OCI-LY1 (cell line): Measurements from ENCODE around the gene CCDC88B.

Source experiments
- H2AFZ ChIP-seq: fragments of 200-600 bp; sonication (generic), shearing (Covaris generic); 2 replicates; pipeline ENCODE4 v1.6.0; 2014; ENCODE audit warnings: antibody characterized with exemption, mild to moderate bottlenecking, low read length
- H3F3A ChIP-seq: fragments of 200-600 bp; sonication (generic), shearing (Covaris generic); 2 replicates; pipeline ENCODE4 v1.6.0; 2014; ENCODE audit warnings: mild to moderate bottlenecking, antibody characterized with exemption, low read length, moderate library complexity; ENCODE audit not compliant: insufficient read depth
- H3K27ac ChIP-seq: fragments of 200-600 bp; sonication (generic); 2 replicates; pipeline ENCODE4 v1.5.1; 2014; ENCODE audit warnings: low read length, mixed run types, mild to moderate bottlenecking, low read depth; ENCODE audit not compliant: poor library complexity, severe bottlenecking
- H3K27me3 ChIP-seq: fragments of 200-600 bp; sonication (generic); 2 replicates; pipeline ENCODE4 v1.6.0; 2014; ENCODE audit warnings: antibody characterized with exemption, mild to moderate bottlenecking, low read length, moderate library complexity; ENCODE audit not compliant: insufficient read depth
- H3K36me3 ChIP-seq: fragments of 200-600 bp; sonication (generic); 2 replicates; pipeline ENCODE4 v1.6.1; 2014; ENCODE audit warnings: mild to moderate bottlenecking, antibody characterized with exemption, low read length, moderate library complexity, mixed read lengths; ENCODE audit not compliant: insufficient read depth
- H3K4me1 ChIP-seq: fragments of 200-600 bp; sonication (generic); 2 replicates; pipeline ENCODE4 v1.5.1; 2014; ENCODE audit warnings: mild to moderate bottlenecking, low read length, moderate library complexity; ENCODE audit not compliant: insufficient read depth, severe bottlenecking
- H3K4me2 ChIP-seq: fragments of 200-600 bp; sonication (generic), shearing (Covaris generic); 2 replicates; pipeline ENCODE4 v1.6.1; 2014; ENCODE audit warnings: low read length
- H3K4me3 ChIP-seq: fragments of 200-600 bp; sonication (generic); 2 replicates; pipeline ENCODE4 v1.5.1; 2014; ENCODE audit warnings: low read length, low read depth, mild to moderate bottlenecking, mixed read lengths; ENCODE audit not compliant: poor library complexity, severe bottlenecking
- H3K79me2 ChIP-seq: fragments of 200-600 bp; shearing (Covaris generic); 2 replicates; pipeline ENCODE4 v1.6.1; 2016; ENCODE audit warnings: mixed run types, low read length, mixed read lengths; ENCODE audit not compliant: insufficient read depth
- H3K9ac ChIP-seq: fragments of 200-600 bp; sonication (generic), shearing (Covaris generic); 2 replicates; pipeline ENCODE4 v1.6.1; 2014; ENCODE audit warnings: mild to moderate bottlenecking, low read length, mixed read lengths
- H3K9me2 ChIP-seq: fragments of 200-600 bp; sonication (generic), shearing (Covaris generic); 2 replicates; pipeline ENCODE4 v1.6.1; 2014; ENCODE audit warnings: low read depth, mild to moderate bottlenecking, low read length, mixed read lengths
- H3K9me3 ChIP-seq: fragments of 200-600 bp; shearing (Covaris generic); 2 replicates; pipeline ENCODE4 v1.6.1; 2014; ENCODE audit warnings: low read length, mixed read lengths
- H4K20me1 ChIP-seq: fragments of 200-600 bp; sonication (generic), shearing (Covaris generic); 2 replicates; pipeline ENCODE4 v1.6.0; 2016; ENCODE audit warnings: mild to moderate bottlenecking, low read length; ENCODE audit not compliant: insufficient read depth
- EZH2 ChIP-seq: fragments of 200-600 bp; sonication (generic), shearing (Covaris generic); IDR thresholded peaks from 2 replicates; pipeline ENCODE4 v1.8.0; 2017; ENCODE audit warnings: borderline replicate concordance, mixed run types, mild to moderate bottlenecking, antibody characterized with exemption, low read length, moderate library complexity, mixed read lengths
- TF ChIP-seq, protein P1 (sequence below): fragments of 200-600 bp; sonication (generic), shearing (Covaris generic); IDR thresholded peaks from 2 replicates; pipeline ENCODE4 v1.5.1; 2017; ENCODE audit warnings: mild to moderate bottlenecking, antibody characterized with exemption, low read length, moderate library complexity, mixed read lengths

CCDC88B gene, protein sequence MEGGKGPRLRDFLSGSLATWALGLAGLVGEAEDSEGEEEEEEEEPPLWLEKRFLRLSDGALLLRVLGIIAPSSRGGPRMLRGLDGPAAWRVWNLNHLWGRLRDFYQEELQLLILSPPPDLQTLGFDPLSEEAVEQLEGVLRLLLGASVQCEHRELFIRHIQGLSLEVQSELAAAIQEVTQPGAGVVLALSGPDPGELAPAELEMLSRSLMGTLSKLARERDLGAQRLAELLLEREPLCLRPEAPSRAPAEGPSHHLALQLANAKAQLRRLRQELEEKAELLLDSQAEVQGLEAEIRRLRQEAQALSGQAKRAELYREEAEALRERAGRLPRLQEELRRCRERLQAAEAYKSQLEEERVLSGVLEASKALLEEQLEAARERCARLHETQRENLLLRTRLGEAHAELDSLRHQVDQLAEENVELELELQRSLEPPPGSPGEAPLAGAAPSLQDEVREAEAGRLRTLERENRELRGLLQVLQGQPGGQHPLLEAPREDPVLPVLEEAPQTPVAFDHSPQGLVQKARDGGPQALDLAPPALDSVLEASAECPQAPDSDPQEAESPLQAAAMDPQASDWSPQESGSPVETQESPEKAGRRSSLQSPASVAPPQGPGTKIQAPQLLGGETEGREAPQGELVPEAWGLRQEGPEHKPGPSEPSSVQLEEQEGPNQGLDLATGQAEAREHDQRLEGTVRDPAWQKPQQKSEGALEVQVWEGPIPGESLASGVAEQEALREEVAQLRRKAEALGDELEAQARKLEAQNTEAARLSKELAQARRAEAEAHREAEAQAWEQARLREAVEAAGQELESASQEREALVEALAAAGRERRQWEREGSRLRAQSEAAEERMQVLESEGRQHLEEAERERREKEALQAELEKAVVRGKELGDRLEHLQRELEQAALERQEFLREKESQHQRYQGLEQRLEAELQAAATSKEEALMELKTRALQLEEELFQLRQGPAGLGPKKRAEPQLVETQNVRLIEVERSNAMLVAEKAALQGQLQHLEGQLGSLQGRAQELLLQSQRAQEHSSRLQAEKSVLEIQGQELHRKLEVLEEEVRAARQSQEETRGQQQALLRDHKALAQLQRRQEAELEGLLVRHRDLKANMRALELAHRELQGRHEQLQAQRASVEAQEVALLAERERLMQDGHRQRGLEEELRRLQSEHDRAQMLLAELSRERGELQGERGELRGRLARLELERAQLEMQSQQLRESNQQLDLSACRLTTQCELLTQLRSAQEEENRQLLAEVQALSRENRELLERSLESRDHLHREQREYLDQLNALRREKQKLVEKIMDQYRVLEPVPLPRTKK (N-terminal part only)

DNA sequence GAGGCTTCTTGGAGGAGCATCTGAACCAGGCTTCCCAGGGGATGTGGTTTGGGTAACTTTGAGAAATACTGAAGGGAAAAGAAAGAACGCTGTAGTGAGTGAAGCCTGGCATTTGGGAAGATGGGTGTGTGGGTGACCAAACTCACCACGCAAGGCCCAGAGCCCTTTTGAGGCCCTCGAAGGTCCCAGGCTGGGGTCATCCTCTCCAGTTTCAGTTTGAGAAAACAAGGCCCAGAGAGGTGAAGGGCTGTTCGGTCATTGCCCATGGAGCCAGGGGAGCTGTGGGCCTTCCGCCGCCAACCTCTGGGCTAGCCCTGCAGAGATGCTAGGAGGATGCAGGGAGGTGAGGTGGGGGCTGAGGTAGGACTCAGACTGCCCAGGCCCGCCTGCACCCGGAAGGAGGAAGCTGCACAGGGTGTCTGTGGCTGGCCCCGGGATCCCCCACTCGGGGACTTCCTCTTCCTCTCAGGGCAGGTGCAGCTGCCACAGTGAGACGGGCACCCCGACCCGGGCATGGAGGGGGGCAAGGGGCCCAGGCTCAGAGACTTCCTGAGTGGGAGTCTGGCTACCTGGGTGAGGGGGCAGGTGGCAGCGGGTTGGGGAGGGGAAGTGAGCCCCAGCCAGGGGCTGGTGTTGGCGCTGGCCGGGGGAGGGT is at the start of gene CCDC88B:
Gene CCDC88B (plus strand): TSS at position 451 of the 655 bp plus-strand sequence. CDS start 63 bp downstream, at position 514.
- Histone ChIP-seq H4K20me1 (no peaks in the 10 kb centered on the region), H3K9me2 (no peaks in the 10 kb centered on the region), H3K4me2 (peak within 1 kb of the TSS; percentile 93), H3K27me3 (no peaks in the 10 kb centered on the region), H3F3A (no peaks in the 10 kb centered on the region), H3K27ac (peak within 1 kb of the TSS; percentile 79), H3K4me1 (peaks cover 38% of the 10 kb centered on the region), H3K9me3 (no peaks in the 10 kb centered on the region), H3K9ac (peak within 1 kb of the TSS; percentile 75), H3K36me3 (peaks cover 28% of the 10 kb centered on the region; the same call in 1 of the 2 replicates), H3K79me2 (no peaks in the 10 kb centered on the region), H3K4me3 (peak within 1 kb of the TSS; percentile 70), H2AFZ (no peak within 1 kb of the TSS)
- TF ChIP-seq EZH2 = no peak

DNA sequence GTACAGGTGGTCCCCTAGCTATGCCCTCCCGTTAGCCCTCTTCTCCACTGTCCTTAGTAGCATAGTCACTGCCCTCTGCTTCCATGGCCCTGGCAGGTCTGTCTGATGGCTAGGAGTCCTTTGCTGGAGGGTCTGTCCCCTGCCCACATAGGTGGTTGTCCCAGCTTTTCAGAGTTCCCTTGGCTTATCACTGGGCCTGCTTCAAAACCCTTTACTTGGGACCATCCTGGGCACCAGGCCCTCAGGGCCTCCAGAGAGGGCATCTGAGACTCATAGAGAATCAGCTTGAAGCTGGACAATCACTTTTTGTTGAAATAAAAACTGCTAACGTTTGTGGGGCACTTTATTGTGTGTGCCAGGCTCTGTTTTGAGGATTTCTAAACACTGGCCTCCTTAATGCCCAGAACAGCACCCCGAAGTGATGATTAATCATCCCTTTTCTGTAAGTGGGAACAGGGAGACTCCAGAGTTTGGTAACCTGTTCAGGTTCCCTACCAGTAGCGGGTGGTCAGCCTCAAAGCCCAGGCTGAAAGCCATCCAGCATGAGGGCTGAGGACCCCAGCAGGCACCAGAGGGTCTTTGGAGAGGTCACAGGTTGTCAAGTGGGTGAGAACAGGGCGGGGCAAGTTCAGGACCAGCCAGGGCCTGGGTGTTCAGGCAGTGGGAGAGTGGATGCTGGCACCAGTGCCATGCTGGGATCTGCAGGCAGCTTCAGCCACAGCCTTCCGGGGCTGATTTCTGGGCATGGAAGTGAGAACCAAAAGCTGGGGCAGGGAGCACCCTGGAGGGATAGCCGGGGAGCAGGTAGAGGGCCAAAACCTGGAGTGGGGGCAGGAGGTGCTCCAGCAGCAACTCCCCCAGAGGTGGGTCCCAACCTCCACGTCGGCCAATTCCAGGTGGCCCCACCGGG is 49.4 kb upstream of the CCDC88B start:
- no peaks in the 10 kb centered on the region for H3F3A ChIP-seq
- H3K27me3 ChIP-seq = peaks cover 8% of the 10 kb centered on the region; the same call in 1 of the 2 replicates
- H3K36me3 ChIP-seq = no peaks in the 10 kb centered on the region
- H3K27ac ChIP-seq = no peak overlapping the region
- H2AFZ ChIP-seq = no peak overlapping the region
- no peaks in the 10 kb centered on the region for H3K9me2 ChIP-seq
- H3K9ac ChIP-seq = no peak overlapping the region
- no peaks in the 10 kb centered on the region for H3K79me2 ChIP-seq
- no peak overlapping the region for H3K4me2 ChIP-seq
- H3K4me3 ChIP-seq = no peak overlapping the region
- H3K4me1 ChIP-seq = peaks cover 6% of the 10 kb centered on the region
- H3K9me3 ChIP-seq = no peaks in the 10 kb centered on the region
- H4K20me1 ChIP-seq = no peaks in the 10 kb centered on the region
- TF ChIP-seq EZH2 = no peak
- TF ChIP-seq, protein P1, sequence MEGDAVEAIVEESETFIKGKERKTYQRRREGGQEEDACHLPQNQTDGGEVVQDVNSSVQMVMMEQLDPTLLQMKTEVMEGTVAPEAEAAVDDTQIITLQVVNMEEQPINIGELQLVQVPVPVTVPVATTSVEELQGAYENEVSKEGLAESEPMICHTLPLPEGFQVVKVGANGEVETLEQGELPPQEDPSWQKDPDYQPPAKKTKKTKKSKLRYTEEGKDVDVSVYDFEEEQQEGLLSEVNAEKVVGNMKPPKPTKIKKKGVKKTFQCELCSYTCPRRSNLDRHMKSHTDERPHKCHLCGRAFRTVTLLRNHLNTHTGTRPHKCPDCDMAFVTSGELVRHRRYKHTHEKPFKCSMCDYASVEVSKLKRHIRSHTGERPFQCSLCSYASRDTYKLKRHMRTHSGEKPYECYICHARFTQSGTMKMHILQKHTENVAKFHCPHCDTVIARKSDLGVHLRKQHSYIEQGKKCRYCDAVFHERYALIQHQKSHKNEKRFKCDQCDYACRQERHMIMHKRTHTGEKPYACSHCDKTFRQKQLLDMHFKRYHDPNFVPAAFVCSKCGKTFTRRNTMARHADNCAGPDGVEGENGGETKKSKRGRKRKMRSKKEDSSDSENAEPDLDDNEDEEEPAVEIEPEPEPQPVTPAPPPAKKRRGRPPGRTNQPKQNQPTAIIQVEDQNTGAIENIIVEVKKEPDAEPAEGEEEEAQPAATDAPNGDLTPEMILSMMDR = no peak

- Histone ChIP-seq H3K36me3 (no peaks in the 10 kb centered on the region), H3K9ac (no peak within 1 kb of the TSS), H3K27ac (no peak within 1 kb of the TSS), H3K9me2 (no peaks in the 10 kb centered on the region), H3F3A (no peaks in the 10 kb centered on the region), H3K4me3 (no peak within 1 kb of the TSS), H3K27me3 (peaks cover 8% of the 10 kb centered on the region; the same call in 1 of the 2 replicates), H3K4me1 (peaks cover 1% of the 10 kb centered on the region), H3K9me3 (no peaks in the 10 kb centered on the region), H2AFZ (no peak within 1 kb of the TSS), H3K4me2 (no peak within 1 kb of the TSS), H4K20me1 (no peaks in the 10 kb centered on the region), H3K79me2 (no peaks in the 10 kb centered on the region)
- no peak for TF ChIP-seq EZH2
- TF ChIP-seq, protein P1 = no peak
Observed at GRCh38 chr11:64291262-64291751, 48.7 kb upstream of the CCDC88B start, which contains the start of gene KCNK4. TSS of gene KCNK4 (plus strand) at chr11:64291302. CDS start at chr11:64293019, 1,717 bp downstream.
